Measurements from ENCODE around the gene DAGLA. TPM values are rescaled to one million over a fixed set of nuclear protein-coding genes. Genes with fewer than 3 reads are reported as not detected.

The DAGLA gene
- total and polyA plus RNA-seq, 2 donors (not counting 1 experiment from before 2014, with no cell fraction given), result 0.06 TPM; not detected in 1

GRCh38 chr11:61768376-61769076, 88.3 kb downstream of the DAGLA start:
- no peak overlapping the region for H2AFZ ChIP-seq (ENCODE audit: insufficient read depth, low read depth, low read length, poor library complexity, severe bottlenecking)
- no peaks in the 10 kb centered on the region for H3K9me3 ChIP-seq (ENCODE audit: control extremely low read depth in 1 of 3, control insufficient read depth in 2 of 3, insufficient read depth in 1 of 3, low read length in 2 of 3)
- TF ChIP-seq CTCF (IDR thresholded peaks at IDR 0.05), result no peak
- TF ChIP-seq EZH2 (IDR thresholded peaks at IDR 0.05; ENCODE audit: borderline replicate concordance, insufficient read depth, low read depth, low read length, poor library complexity, severe bottlenecking), result no peak
- no peak for DNase-seq
- Mint-ChIP-seq H3K9me3 (ENCODE audit: insufficient read depth) (no peaks in the 10 kb centered on the region), H3K4me3 (no peak overlapping the region), H3K27ac (no peak overlapping the region), H3K4me1 (no peaks in the 10 kb centered on the region), H3K27me3 (no peaks in the 10 kb centered on the region)
- POLR2A ChIA-PET, result no interaction called here
- H3K4me2 ChIP-seq (replicated peaks; ENCODE audit: low read depth, low read length, poor library complexity, severe bottlenecking), result no peak overlapping the region
- CTCF ChIA-PET, result no interaction called here
- no peak for ATAC-seq (ENCODE audit: low read depth)
- no peak overlapping the region for H3K9ac ChIP-seq (ENCODE audit: low read length)
- H3K4me1 ChIP-seq (ENCODE audit: control insufficient read depth in 2 of 2, insufficient read depth in 2 of 2, low read length in 2 of 2), result peaks cover 0 to 4% of the 10 kb centered on the region in 2 donors
- WGBS (ENCODE audit: insufficient coverage), result 76% methylated on average over 7 of the region's 11 CpGs
- H3K79me2 ChIP-seq (ENCODE audit: control insufficient read depth, insufficient read depth, low read length), result no peaks in the 10 kb centered on the region
- no peaks in the 10 kb centered on the region for H3K36me3 ChIP-seq (replicated peaks in 1 of 2; ENCODE audit: control extremely low read depth in 1 of 2, control insufficient read depth in 1 of 2, extremely low read depth in 1 of 2, insufficient read depth in 2 of 2, low read length in 1 of 2)
- H3K27ac ChIP-seq (ENCODE audit: low read length in 2 of 2), result no peak overlapping the region
- H4K20me1 ChIP-seq (ENCODE audit: control insufficient read depth, insufficient read depth, low read length, poor library complexity, severe bottlenecking), result no peaks in the 10 kb centered on the region
- no peak overlapping the region for H3K4me3 ChIP-seq (ENCODE audit: control extremely low read depth in 1 of 5, extremely low read depth in 1 of 5, insufficient read depth in 1 of 5, low read depth in 2 of 5, low read length in 4 of 5)
- no peaks in the 10 kb centered on the region for H3K27me3 ChIP-seq (replicated peaks in 1 of 4; ENCODE audit: control extremely low read depth in 1 of 4, control insufficient read depth in 3 of 4, insufficient read depth in 4 of 4, low read length in 3 of 4)
- intact Hi-C loops (cut with micrococcal nuclease), result no loop called here

- H3K27me3 ChIP-seq (replicated peaks in 1 of 4; ENCODE audit: control extremely low read depth in 1 of 4, control insufficient read depth in 3 of 4, insufficient read depth in 4 of 4, low read length in 3 of 4), result no peaks in the 10 kb centered on the region
- no peaks in the 10 kb centered on the region for H3K36me3 ChIP-seq (replicated peaks in 1 of 2; ENCODE audit: control extremely low read depth in 1 of 2, control insufficient read depth in 1 of 2, extremely low read depth in 1 of 2, insufficient read depth in 2 of 2, low read length in 1 of 2)
- H3K27ac ChIP-seq (ENCODE audit: low read length in 2 of 2), result no peak overlapping the region
- ATAC-seq (ENCODE audit: low read depth), result no peak
- no peak for DNase-seq
- no peak overlapping the region for H3K4me2 ChIP-seq (replicated peaks; ENCODE audit: low read depth, low read length, poor library complexity, severe bottlenecking)
- H3K4me1 ChIP-seq (ENCODE audit: control insufficient read depth in 2 of 2, insufficient read depth in 2 of 2, low read length in 2 of 2), result peaks cover 0 to 4% of the 10 kb centered on the region in 2 donors
- no peak overlapping the region for H3K9ac ChIP-seq (ENCODE audit: low read length)
- H2AFZ ChIP-seq (ENCODE audit: insufficient read depth, low read depth, low read length, poor library complexity, severe bottlenecking), result no peak overlapping the region
- no peaks in the 10 kb centered on the region for H3K9me3 ChIP-seq (ENCODE audit: control extremely low read depth in 1 of 3, control insufficient read depth in 2 of 3, insufficient read depth in 1 of 3, low read length in 2 of 3)
- TF ChIP-seq EZH2 (IDR thresholded peaks at IDR 0.05; ENCODE audit: borderline replicate concordance, insufficient read depth, low read depth, low read length, poor library complexity, severe bottlenecking) (no peak), CTCF (IDR thresholded peaks at IDR 0.05) (no peak)
- no peaks in the 10 kb centered on the region for H3K79me2 ChIP-seq (ENCODE audit: control insufficient read depth, insufficient read depth, low read length)
- Mint-ChIP-seq H3K27ac (no peak overlapping the region), H3K4me1 (no peaks in the 10 kb centered on the region), H3K4me3 (no peak overlapping the region), H3K9me3 (ENCODE audit: insufficient read depth) (no peaks in the 10 kb centered on the region), H3K27me3 (no peaks in the 10 kb centered on the region)
- CTCF ChIA-PET, result no interaction called here
- H3K4me3 ChIP-seq (ENCODE audit: control extremely low read depth in 1 of 5, extremely low read depth in 1 of 5, insufficient read depth in 1 of 5, low read depth in 2 of 5, low read length in 4 of 5), result no peak overlapping the region
- intact Hi-C loops (cut with micrococcal nuclease), result no loop called here
- POLR2A ChIA-PET, result no interaction called here
- no peaks in the 10 kb centered on the region for H4K20me1 ChIP-seq (ENCODE audit: control insufficient read depth, insufficient read depth, low read length, poor library complexity, severe bottlenecking)
- 95% methylated on average over 27 of the region's 33 CpGs for WGBS (ENCODE audit: insufficient coverage)
These were observed 89.2 kb downstream of the DAGLA start for GRCh38 chr11:61769169-61769920.
